ENCODE results near the gene UNK.

- no peak for TF ChIP-seq CTCF (IDR thresholded peaks at IDR 0.05)
- no peak for TF ChIP-seq EP300 (IDR thresholded peaks at IDR 0.05)
- no peak for TF ChIP-seq POLR2A (IDR thresholded peaks at IDR 0.05)
Measured at GRCh38 chr17:75824666-75825065, 40.1 kb downstream of the UNK start.
